ENCODE measurements around the gene ILKAP. TPM values are rescaled to one million over a fixed set of nuclear protein-coding genes. Genes with fewer than 3 reads are reported as not detected.

ILKAP gene
- total RNA-seq, 1 experiment from 2014 or later, result 53.4 TPM

- H3K4me1 ChIP-seq (ENCODE audit: control insufficient read depth in 1 of 2, insufficient read depth in 2 of 2, low read length in 2 of 2), result peaks cover 27 to 36% of the 10 kb centered on the region in 2 experiments
- no peak for DNase-seq (ENCODE audit: low read depth, low spot score)
- H3K9me3 ChIP-seq (ENCODE audit: control insufficient read depth in 1 of 2, insufficient read depth in 1 of 2, low read depth in 1 of 2, low read length in 2 of 2), result no peaks in the 10 kb centered on the region
- no peak overlapping the region for H2AFZ ChIP-seq (ENCODE audit: low read depth, low read length, poor library complexity, severe bottlenecking)
- ChIA-PET CTCF (no interaction called here), RAD21 (ENCODE audit: low non-redundant PET in 1 of 2, low total read pairs in 2 of 2, uncharacterized antibody in 2 of 2, unreplicated experiment in 2 of 2) (no interaction called here), POLR2A (no interaction called here)
- H3K9me2 ChIP-seq (ENCODE audit: insufficient read depth), result no peaks in the 10 kb centered on the region
- no peaks in the 10 kb centered on the region for H3K36me3 ChIP-seq (ENCODE audit: control insufficient read depth in 1 of 2, insufficient read depth in 2 of 2, low read length in 2 of 2)
- intact Hi-C loops (cut with micrococcal nuclease), result no loop called here
- no peak overlapping the region for H3K4me2 ChIP-seq (ENCODE audit: low read length)
- no peak for TF ChIP-seq POLR2A (IDR thresholded peaks at IDR 0.05; ENCODE audit: borderline replicate concordance, extremely low read depth, insufficient read depth, insufficient read length)
- no peak for TF ChIP-seq CEBPB (IDR thresholded peaks at IDR 0.05; ENCODE audit: low read depth)
- TF ChIP-seq EZH2 (IDR thresholded peaks at IDR 0.05), result no peak
- no peak for TF ChIP-seq EGR1 (IDR thresholded peaks at IDR 0.05; ENCODE audit: low read depth)
- TF ChIP-seq EZH2phosphoT487 (IDR thresholded peaks at IDR 0.05; ENCODE audit: borderline replicate concordance), result no peak
- TF ChIP-seq ZFX (IDR thresholded peaks at IDR 0.05), result no peak
- no peak for TF ChIP-seq ZBTB33 (IDR thresholded peaks at IDR 0.05; ENCODE audit: extremely low read depth, insufficient replicate concordance, low read length)
- no peak for TF ChIP-seq CBX3 (IDR thresholded peaks at IDR 0.05; ENCODE audit: low read depth)
- no peak for TF ChIP-seq YY1 (IDR thresholded peaks at IDR 0.05; ENCODE audit: extremely low read depth, insufficient replicate concordance, low read depth, low read length)
- H4K20me1 ChIP-seq (ENCODE audit: insufficient read depth), result no peaks in the 10 kb centered on the region
- H3K79me2 ChIP-seq (ENCODE audit: insufficient read depth, low read length), result no peaks in the 10 kb centered on the region
- H3K27me3 ChIP-seq (ENCODE audit: insufficient read depth, low read length), result no peaks in the 10 kb centered on the region
- ATAC-seq, result no peak
- H3K4me3 ChIP-seq (replicated peaks in 1 of 2; ENCODE audit: low read depth in 1 of 2, low read length in 2 of 2), result no peak overlapping the region
- no TSS peak for BruUV-seq (replicated peaks)
- H3K9ac ChIP-seq (ENCODE audit: low read length), result no peak overlapping the region
- H3K27ac ChIP-seq (ENCODE audit: low read depth, low read length), result no peak overlapping the region
Measured at GRCh38 chr2:238136820-238137537, 66.5 kb downstream of the ILKAP start.
